GM06990 (cell line): ENCODE measurements around the gene RASGEF1B.

ENCODE experiments used
- DNase-seq: peaks from one replicate; pipeline ENCODE4 v3.0.0-alpha.2; 2011; ENCODE audit not compliant: insufficient read length; ENCODE audit errors: extremely low read depth
- H3K27me3 ChIP-seq: replicated peaks from 2 replicates; pipeline ENCODE4 v1.6.0; 2011; ENCODE audit warnings: low read length; ENCODE audit not compliant: control insufficient read depth, insufficient read depth
- H3K36me3 ChIP-seq: 2 replicates; pipeline ENCODE4 v1.5.1; 2011; ENCODE audit warnings: low read length; ENCODE audit not compliant: control insufficient read depth, insufficient read depth
- H3K4me3 ChIP-seq: replicated peaks from 2 replicates; pipeline ENCODE4 v1.5.1; 2011; ENCODE audit warnings: low read depth, mild to moderate bottlenecking, control low read depth, low read length
- TF ChIP-seq, protein P1 (sequence below): IDR thresholded peaks from 2 replicates; pipeline ENCODE4 v1.5.1; 2011; ENCODE audit warnings: low read length, control low read depth, mild to moderate bottlenecking, inconsistent platforms; ENCODE audit not compliant: insufficient read depth, poor library complexity, severe bottlenecking

Gene RASGEF1B

DNA sequence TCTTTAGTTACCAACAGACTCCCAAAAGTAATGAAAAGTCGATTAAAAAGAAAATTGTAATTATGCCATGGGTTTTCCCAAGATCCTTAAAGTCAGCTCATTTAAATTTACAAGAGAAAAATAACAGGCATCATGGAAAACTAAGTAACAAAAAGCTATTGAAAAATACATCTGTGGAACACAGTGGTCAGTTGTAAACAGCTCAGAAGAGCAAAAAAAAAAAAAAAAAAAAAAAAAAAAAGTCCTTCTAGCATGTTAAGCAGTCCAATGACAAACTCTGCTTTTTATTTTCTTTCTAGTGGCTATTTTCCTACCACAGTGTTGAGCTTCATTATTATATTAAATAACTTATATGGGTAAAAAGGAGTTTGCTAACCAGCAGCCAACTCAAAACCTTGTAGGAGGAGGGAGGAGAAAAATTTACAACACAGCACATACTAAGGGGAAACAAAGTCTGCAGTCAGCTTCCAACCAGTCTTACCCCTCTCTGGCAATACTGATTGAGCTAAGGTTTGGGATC lies 44.9 kb downstream of the RASGEF1B start:
- Histone ChIP-seq H3K36me3 (no peaks in the 10 kb centered on the region), H3K27me3 (no peaks in the 10 kb centered on the region), H3K4me3 (no peak overlapping the region)
- TF ChIP-seq, protein P1, sequence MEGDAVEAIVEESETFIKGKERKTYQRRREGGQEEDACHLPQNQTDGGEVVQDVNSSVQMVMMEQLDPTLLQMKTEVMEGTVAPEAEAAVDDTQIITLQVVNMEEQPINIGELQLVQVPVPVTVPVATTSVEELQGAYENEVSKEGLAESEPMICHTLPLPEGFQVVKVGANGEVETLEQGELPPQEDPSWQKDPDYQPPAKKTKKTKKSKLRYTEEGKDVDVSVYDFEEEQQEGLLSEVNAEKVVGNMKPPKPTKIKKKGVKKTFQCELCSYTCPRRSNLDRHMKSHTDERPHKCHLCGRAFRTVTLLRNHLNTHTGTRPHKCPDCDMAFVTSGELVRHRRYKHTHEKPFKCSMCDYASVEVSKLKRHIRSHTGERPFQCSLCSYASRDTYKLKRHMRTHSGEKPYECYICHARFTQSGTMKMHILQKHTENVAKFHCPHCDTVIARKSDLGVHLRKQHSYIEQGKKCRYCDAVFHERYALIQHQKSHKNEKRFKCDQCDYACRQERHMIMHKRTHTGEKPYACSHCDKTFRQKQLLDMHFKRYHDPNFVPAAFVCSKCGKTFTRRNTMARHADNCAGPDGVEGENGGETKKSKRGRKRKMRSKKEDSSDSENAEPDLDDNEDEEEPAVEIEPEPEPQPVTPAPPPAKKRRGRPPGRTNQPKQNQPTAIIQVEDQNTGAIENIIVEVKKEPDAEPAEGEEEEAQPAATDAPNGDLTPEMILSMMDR: no peak
- DNase-seq: no peak

DNA sequence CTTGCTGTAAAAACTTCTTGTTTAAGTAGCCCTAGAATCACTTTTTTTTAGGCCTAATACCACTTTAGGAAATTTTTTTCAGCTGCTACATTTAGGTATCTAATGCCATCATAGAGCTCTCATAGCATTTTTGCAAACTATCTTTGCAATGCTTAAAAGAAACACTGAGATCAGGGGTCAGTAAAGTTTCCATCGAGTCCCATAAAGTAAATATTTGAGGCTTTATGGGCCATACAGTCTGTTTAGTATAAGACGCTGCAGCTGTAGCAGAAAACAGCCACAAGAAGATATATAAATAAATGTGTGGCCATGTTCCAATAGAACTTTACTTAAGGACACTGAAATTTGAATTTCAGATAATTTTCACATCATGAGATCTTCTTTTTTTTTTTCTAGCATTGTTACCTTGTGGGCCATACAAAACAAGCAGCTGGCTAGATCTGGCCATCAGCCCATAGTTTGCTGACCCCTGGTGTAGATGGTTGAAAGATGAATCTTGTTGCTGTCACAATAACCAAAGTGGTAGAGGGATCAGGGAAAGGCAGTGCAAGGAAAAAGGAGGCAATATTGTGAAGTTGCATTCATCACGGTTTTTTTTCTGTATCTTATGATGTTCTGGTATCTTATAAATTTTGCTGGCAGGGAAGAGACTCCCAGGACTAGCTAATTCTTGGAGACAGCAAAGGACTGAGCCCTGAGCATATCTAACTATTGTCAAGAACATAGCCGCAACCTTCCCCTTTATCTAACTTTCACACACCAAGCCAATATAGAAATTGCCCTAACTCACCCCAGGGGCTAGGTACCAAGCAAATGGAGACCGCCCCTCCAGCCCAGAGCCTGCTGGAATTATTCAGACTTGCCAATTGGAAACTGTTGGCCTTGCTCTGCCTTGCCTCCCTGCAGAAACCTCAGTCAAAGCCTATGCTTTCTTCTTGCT lies 46.6 kb downstream of the RASGEF1B start:
- DNase-seq: no peak
- no peaks in the 10 kb centered on the region for H3K27me3 ChIP-seq
- H3K36me3 ChIP-seq: no peaks in the 10 kb centered on the region
- H3K4me3 ChIP-seq: no peak overlapping the region
- TF ChIP-seq, protein P1: no peak

DNA sequence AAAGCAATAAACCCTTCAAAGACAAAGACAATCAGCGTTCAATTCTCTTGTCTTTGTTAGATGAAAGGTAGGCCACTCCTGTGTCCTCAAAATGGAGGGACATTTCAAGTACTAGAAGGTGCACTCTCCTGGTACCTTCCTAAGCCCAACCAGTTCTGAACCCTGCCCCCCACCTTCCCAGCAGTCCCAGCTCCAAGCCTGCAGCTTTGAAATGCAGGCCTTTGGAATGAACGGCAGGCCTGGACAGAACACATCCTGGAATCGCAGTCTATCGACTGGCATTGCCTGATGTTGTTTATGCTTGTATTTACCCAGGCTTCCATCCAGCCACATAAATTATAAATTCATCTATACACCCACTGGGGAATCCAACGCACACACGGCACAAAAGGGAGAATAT lies 47.4 kb downstream of the RASGEF1B start:
- no peaks in the 10 kb centered on the region for H3K27me3 ChIP-seq
- TF ChIP-seq, protein P1: no peak
- no peak for DNase-seq
- H3K36me3 ChIP-seq: no peaks in the 10 kb centered on the region
- no peak overlapping the region for H3K4me3 ChIP-seq

DNA sequence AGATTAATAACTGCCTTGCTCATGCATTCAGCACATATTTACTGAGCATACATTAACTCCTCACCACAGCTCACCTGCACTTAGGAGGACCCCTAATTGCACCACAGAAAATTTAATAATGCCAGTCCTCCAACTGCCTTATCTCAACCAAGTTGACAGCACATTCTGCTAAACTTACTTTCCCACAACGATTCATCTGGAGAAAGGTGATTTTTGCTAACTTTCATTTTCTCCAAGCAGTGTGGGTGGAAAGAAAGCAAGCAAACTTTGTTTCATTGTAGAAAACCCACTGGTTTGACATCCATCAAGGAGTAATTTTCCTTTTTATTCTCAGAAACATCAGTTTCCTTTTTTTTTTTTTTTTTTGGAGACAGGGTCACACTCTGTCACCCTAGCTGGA lies 49.1 kb downstream of the RASGEF1B start:
- no peak for DNase-seq
- H3K27me3 ChIP-seq: no peaks in the 10 kb centered on the region
- H3K4me3 ChIP-seq: no peak overlapping the region
- H3K36me3 ChIP-seq: no peaks in the 10 kb centered on the region
- TF ChIP-seq, protein P1: no peak

DNA sequence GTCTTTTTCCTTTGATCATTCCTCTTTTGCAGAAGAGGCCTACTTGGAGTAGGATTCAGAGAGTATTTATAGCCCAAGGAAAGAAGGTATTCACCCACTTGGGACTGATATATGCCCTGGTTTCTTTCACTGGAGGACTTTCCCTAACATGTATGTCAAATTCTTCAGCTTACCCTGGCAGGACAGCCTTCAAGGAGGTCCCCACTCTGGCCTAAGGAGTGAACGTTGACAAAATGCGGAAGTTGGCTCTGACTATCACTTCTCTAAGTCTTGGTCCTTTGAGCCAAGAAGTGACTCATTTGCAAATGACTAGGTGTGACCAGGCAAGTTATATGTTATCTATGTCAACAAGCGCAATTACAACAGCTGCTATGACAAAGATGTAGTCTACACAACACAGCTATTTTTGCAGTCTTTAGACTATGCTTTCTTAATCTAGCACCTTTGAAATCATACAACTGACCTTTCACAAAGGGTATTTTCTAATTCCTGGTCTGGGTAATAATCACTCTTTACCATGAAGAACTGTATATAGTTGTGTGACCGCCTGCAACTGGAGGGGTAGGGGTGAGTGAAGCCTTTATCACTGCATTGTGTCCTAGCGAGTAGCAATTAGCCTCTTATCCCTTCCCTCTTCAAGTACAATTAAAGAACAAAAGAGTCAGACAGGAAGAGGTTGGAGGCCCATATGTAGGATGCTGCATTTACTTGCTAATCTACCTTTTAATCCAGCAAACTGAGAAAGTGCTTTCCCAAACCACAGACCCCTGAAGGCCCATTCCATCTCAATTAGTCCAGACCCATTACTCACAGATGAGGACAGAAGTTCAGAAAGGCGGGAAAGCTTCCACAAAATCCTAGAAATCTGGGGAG lies 50.1 kb downstream of the RASGEF1B start:
- no peak for DNase-seq
- no peaks in the 10 kb centered on the region for H3K36me3 ChIP-seq
- H3K27me3 ChIP-seq: no peaks in the 10 kb centered on the region
- H3K4me3 ChIP-seq: no peak overlapping the region
- TF ChIP-seq, protein P1: no peak
